ENCODE results near the gene GALNT17. TPM values are rescaled to one million over a fixed set of nuclear protein-coding genes. Genes with fewer than 3 reads are reported as not detected.

The GALNT17 gene
- total RNA-seq, 5 donors from 2014 or later (not counting 1 experiment from before 2014, with no cell fraction given) = 0.09 to 0.20 TPM; not detected in 3

DNA sequence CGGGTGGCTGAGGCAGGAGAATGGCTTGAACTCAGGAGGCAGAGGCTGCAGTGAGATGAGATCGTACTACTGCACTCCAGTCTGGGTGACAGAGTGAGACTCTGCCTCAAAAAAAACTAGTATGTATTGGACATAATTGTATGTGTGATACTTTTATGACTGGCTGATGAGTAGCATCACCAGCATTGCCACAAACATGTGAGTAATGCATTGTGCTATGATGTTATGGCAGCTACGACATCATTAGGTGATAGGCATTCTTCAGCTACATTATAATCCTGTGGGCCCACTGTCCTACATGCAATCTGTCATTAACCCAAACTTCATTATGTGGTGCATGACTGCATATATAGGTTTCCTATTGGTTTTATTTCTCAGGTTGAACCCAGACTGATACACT lies 352.4 kb downstream of the GALNT17 start:
- H3K4me3 Mint-ChIP-seq = no peak overlapping the region
- ATAC-seq (replicated peaks in 1 of 4) = no peak
- Histone ChIP-seq H3K9me3 (no peaks in the 10 kb centered on the region), H3K36me3 (ENCODE audit: control insufficient read depth in 2 of 2, extremely low read depth in 1 of 2, insufficient read depth in 1 of 2, low read length in 1 of 2) (no peaks in the 10 kb centered on the region), H3K27me3 (replicated peaks in 1 of 2; ENCODE audit: control insufficient read depth in 2 of 2, extremely low read depth in 1 of 2, insufficient read depth in 2 of 2, low read length in 1 of 2) (no peaks in the 10 kb centered on the region), H3K27ac (ENCODE audit: low read length) (no peak overlapping the region), H3K4me3 (ENCODE audit: control insufficient read depth in 1 of 2, extremely low read depth in 1 of 2, low read length in 1 of 2) (no peak overlapping the region), H3K4me1 (ENCODE audit: control insufficient read depth in 1 of 2, extremely low read depth in 1 of 2, insufficient read depth in 2 of 2, low read length in 2 of 2) (no peaks in the 10 kb centered on the region)
- no peak for DNase-seq
- no peak overlapping the region for H3K27ac Mint-ChIP-seq
- POLR2A ChIA-PET = no interaction called here
- peaks cover 3 to 11% (median 8%) of the 10 kb centered on the region in 3 donors for H3K9me3 Mint-ChIP-seq
- CTCF ChIA-PET = no interaction called here
- no peaks in the 10 kb centered on the region for H3K36me3 Mint-ChIP-seq
- H3K4me1 Mint-ChIP-seq = no peaks in the 10 kb centered on the region
- no peaks in the 10 kb centered on the region for H3K27me3 Mint-ChIP-seq
- WGBS (ENCODE audit: insufficient coverage) = 92% methylated on average over 2 of the region's 3 CpGs

DNA sequence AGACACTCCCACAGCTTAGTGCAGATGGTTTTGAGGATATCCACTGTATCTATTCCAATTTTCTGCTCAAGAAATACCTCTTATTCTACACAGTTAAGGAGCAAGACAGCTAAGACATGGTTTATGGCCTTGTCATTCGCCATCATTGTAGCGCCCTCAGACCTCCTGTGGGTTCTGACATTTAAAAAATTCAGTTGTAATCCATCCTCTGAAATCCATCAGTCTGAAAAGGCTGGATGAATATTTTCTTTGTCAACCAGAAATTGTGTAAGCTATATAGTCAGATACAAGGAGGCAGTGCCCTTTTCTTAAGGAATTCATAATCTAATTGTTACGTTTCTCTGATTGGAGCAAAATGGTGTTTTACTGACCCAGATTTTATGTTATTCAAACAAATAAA lies 353.6 kb downstream of the GALNT17 start:
- H3K4me1 Mint-ChIP-seq = no peaks in the 10 kb centered on the region
- H3K27me3 Mint-ChIP-seq = no peaks in the 10 kb centered on the region
- no CpG with 5 or more reads among the region's 3 CpGs for WGBS (ENCODE audit: insufficient coverage)
- POLR2A ChIA-PET = no interaction called here
- no peak overlapping the region for H3K4me3 Mint-ChIP-seq
- Histone ChIP-seq H3K9me3 (no peaks in the 10 kb centered on the region), H3K36me3 (ENCODE audit: control insufficient read depth in 2 of 2, extremely low read depth in 1 of 2, insufficient read depth in 1 of 2, low read length in 1 of 2) (no peaks in the 10 kb centered on the region), H3K27ac (ENCODE audit: low read length) (no peak overlapping the region), H3K27me3 (replicated peaks in 1 of 2; ENCODE audit: control insufficient read depth in 2 of 2, extremely low read depth in 1 of 2, insufficient read depth in 2 of 2, low read length in 1 of 2) (no peaks in the 10 kb centered on the region), H3K4me3 (ENCODE audit: control insufficient read depth in 1 of 2, extremely low read depth in 1 of 2, low read length in 1 of 2) (no peak overlapping the region), H3K4me1 (ENCODE audit: control insufficient read depth in 1 of 2, extremely low read depth in 1 of 2, insufficient read depth in 2 of 2, low read length in 2 of 2) (no peaks in the 10 kb centered on the region)
- H3K36me3 Mint-ChIP-seq = no peaks in the 10 kb centered on the region
- ATAC-seq (replicated peaks in 1 of 4) (no peak), DNase-seq (no peak)
- peaks cover 3 to 14% (median 4%) of the 10 kb centered on the region in 3 donors for H3K9me3 Mint-ChIP-seq
- H3K27ac Mint-ChIP-seq = no peak overlapping the region
- CTCF ChIA-PET = no interaction called here

DNA sequence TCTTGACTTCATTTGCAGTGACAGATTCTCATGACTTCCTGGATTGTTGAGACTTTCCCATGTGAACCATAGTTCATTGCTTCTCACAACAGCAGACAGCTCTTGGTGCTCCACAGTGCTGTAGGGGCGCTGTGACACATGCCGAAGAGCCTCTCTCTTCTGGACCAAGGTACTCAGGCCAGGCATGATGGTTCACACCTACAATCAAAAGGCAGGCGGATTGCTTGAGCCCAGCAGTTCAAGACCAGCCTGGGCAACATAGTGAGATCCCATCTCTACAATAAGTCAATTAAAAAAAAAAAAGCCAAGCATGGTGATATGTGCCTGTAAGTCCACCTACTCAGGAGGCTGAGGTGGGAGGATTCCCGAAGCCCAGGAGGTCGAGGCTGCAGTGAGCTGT lies 354.5 kb downstream of the GALNT17 start:
- Histone ChIP-seq H3K27me3 (replicated peaks in 1 of 2; ENCODE audit: control insufficient read depth in 2 of 2, extremely low read depth in 1 of 2, insufficient read depth in 2 of 2, low read length in 1 of 2) (no peaks in the 10 kb centered on the region), H3K4me3 (ENCODE audit: control insufficient read depth in 1 of 2, extremely low read depth in 1 of 2, low read length in 1 of 2) (no peak overlapping the region), H3K4me1 (ENCODE audit: control insufficient read depth in 1 of 2, extremely low read depth in 1 of 2, insufficient read depth in 2 of 2, low read length in 2 of 2) (no peaks in the 10 kb centered on the region), H3K9me3 (no peaks in the 10 kb centered on the region), H3K27ac (ENCODE audit: low read length) (no peak overlapping the region), H3K36me3 (ENCODE audit: control insufficient read depth in 2 of 2, extremely low read depth in 1 of 2, insufficient read depth in 1 of 2, low read length in 1 of 2) (no peaks in the 10 kb centered on the region)
- H3K4me1 Mint-ChIP-seq = no peaks in the 10 kb centered on the region
- no peak overlapping the region for H3K4me3 Mint-ChIP-seq
- peaks cover 3 to 14% (median 4%) of the 10 kb centered on the region in 3 donors for H3K9me3 Mint-ChIP-seq
- no peak overlapping the region for H3K27ac Mint-ChIP-seq
- CTCF ChIA-PET = no interaction called here
- no peaks in the 10 kb centered on the region for H3K27me3 Mint-ChIP-seq
- H3K36me3 Mint-ChIP-seq = no peaks in the 10 kb centered on the region
- ATAC-seq (replicated peaks in 1 of 4) = no peak
- WGBS (ENCODE audit: insufficient coverage) = 68% methylated on average over 3 of the region's 5 CpGs
- DNase-seq = no peak
- POLR2A ChIA-PET = no interaction called here

DNA sequence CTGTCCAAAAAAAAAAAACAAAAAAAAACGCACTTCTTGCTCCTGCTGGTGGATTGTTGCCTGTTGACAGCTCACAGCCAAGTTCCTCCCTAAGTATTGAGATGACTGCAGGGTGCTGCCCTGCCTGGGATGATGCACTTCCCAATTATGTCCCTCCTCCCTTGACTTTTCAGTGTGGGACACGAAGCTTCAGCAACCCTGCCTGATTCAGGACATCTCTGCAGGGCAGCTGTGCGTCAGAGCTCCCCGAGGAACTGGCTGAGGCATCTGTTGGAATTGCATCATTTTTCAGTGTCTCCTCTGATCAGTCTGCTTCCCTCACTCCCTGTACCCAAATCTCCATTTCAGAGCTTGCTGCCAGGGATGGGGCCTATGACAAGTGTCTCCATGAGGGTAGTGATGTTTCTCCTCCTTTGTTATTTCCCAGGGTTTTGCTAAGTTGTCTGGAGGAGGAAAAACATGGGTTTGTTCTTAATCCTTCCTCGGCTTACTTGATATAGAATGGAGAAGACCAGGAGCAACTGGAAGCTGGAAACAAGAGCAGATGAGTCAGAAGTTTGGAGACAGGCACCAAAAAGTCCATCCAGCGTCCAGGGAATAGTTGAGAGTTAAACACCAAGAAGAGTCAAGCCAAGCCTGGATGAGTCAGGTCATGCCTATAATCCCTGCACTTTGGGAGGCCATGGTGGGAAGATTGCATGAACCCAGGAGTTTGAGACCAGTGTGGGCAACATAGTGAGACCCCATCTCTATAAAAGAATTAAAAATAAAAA lies 355.1 kb downstream of the GALNT17 start:
- no peaks in the 10 kb centered on the region for H3K36me3 ChIP-seq (ENCODE audit: control insufficient read depth in 2 of 2, extremely low read depth in 1 of 2, insufficient read depth in 1 of 2, low read length in 1 of 2)
- H3K27ac ChIP-seq (ENCODE audit: low read length) = no peak overlapping the region
- H3K4me1 Mint-ChIP-seq = no peaks in the 10 kb centered on the region
- 57% methylated on average over 2 of the region's 6 CpGs for WGBS (ENCODE audit: insufficient coverage)
- no peaks in the 10 kb centered on the region for H3K27me3 Mint-ChIP-seq
- H3K9me3 Mint-ChIP-seq = peaks cover 3 to 14% (median 4%) of the 10 kb centered on the region in 3 donors
- no peaks in the 10 kb centered on the region for H3K27me3 ChIP-seq (replicated peaks in 1 of 2; ENCODE audit: control insufficient read depth in 2 of 2, extremely low read depth in 1 of 2, insufficient read depth in 2 of 2, low read length in 1 of 2)
- ChIA-PET CTCF (no interaction called here), POLR2A (no interaction called here)
- no peak overlapping the region for H3K27ac Mint-ChIP-seq
- DNase-seq (no peak), ATAC-seq (replicated peaks in 1 of 4) (no peak)
- no peaks in the 10 kb centered on the region for H3K36me3 Mint-ChIP-seq
- H3K4me3 ChIP-seq (ENCODE audit: control insufficient read depth in 1 of 2, extremely low read depth in 1 of 2, low read length in 1 of 2) = no peak overlapping the region
- H3K4me1 ChIP-seq (ENCODE audit: control insufficient read depth in 1 of 2, extremely low read depth in 1 of 2, insufficient read depth in 2 of 2, low read length in 2 of 2) = no peaks in the 10 kb centered on the region
- H3K9me3 ChIP-seq = no peaks in the 10 kb centered on the region
- no peak overlapping the region for H3K4me3 Mint-ChIP-seq

DNA sequence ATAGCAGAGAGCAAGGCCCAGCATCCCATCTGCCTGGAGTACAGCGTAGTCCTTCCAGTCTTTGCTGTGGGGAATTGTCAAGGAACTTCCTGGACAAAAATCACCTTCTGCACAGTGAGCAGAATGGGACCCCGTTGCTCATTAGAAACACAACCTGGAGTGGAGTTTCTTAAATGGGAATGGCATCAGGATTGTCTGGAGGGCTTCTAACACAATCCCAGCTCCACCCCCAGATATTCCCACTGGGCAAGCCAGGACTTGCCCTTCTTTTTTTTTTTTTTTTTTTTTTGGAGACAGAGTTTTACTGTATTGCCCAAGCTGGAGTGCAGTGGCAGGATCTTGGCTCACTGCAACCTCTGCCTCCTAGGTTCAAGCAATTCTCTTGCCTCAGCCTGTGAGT lies 356.4 kb downstream of the GALNT17 start:
- no peak overlapping the region for H3K4me3 Mint-ChIP-seq
- no peaks in the 10 kb centered on the region for H3K27me3 Mint-ChIP-seq
- no peak overlapping the region for H3K27ac Mint-ChIP-seq
- H3K36me3 Mint-ChIP-seq = no peaks in the 10 kb centered on the region
- Histone ChIP-seq H3K36me3 (ENCODE audit: control insufficient read depth in 2 of 2, extremely low read depth in 1 of 2, insufficient read depth in 1 of 2, low read length in 1 of 2) (no peaks in the 10 kb centered on the region), H3K27me3 (replicated peaks in 1 of 2; ENCODE audit: control insufficient read depth in 2 of 2, extremely low read depth in 1 of 2, insufficient read depth in 2 of 2, low read length in 1 of 2) (no peaks in the 10 kb centered on the region), H3K4me1 (ENCODE audit: control insufficient read depth in 1 of 2, extremely low read depth in 1 of 2, insufficient read depth in 2 of 2, low read length in 2 of 2) (no peaks in the 10 kb centered on the region), H3K9me3 (no peaks in the 10 kb centered on the region), H3K4me3 (ENCODE audit: control insufficient read depth in 1 of 2, extremely low read depth in 1 of 2, low read length in 1 of 2) (no peak overlapping the region), H3K27ac (ENCODE audit: low read length) (no peak overlapping the region)
- ATAC-seq (replicated peaks in 1 of 4) (no peak), DNase-seq (no peak)
- peaks cover 3 to 14% (median 10%) of the 10 kb centered on the region in 3 donors for H3K9me3 Mint-ChIP-seq
- WGBS (ENCODE audit: insufficient coverage) = 100% methylated on average over 1 of the region's 2 CpGs
- no peaks in the 10 kb centered on the region for H3K4me1 Mint-ChIP-seq
- ChIA-PET POLR2A (no interaction called here), CTCF (no interaction called here)

DNA sequence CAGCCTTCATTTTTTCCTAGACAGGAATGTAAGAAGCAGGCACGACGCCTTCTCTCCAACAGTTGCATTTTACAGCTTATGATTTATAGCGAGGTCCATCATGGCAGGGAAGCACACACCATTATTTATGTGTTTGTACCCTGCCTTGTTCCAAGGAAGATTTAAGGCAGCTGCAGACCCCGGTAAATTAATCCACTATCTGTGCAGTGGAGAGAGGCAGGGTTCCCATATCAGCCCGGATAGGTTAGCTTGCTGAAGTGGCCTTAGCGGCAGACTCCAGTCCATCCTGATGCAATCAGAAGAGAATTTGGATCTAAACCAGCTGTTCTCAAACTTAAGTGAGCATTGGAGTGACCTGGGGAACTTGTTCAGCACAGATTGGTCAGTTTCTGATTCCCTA lies 359.4 kb downstream of the GALNT17 start:
- DNase-seq (no peak), ATAC-seq (replicated peaks in 1 of 4) (no peak)
- ChIA-PET POLR2A (no interaction called here), CTCF (no interaction called here)
- WGBS (ENCODE audit: insufficient coverage) = 85% methylated on average over 5 of the region's 6 CpGs
- Histone ChIP-seq H3K4me1 (ENCODE audit: control insufficient read depth in 1 of 2, extremely low read depth in 1 of 2, insufficient read depth in 2 of 2, low read length in 2 of 2) (no peaks in the 10 kb centered on the region), H3K9me3 (no peaks in the 10 kb centered on the region), H3K27me3 (replicated peaks in 1 of 2; ENCODE audit: control insufficient read depth in 2 of 2, extremely low read depth in 1 of 2, insufficient read depth in 2 of 2, low read length in 1 of 2) (no peaks in the 10 kb centered on the region), H3K36me3 (ENCODE audit: control insufficient read depth in 2 of 2, extremely low read depth in 1 of 2, insufficient read depth in 1 of 2, low read length in 1 of 2) (no peaks in the 10 kb centered on the region), H3K27ac (ENCODE audit: low read length) (no peak overlapping the region), H3K4me3 (ENCODE audit: control insufficient read depth in 1 of 2, extremely low read depth in 1 of 2, low read length in 1 of 2) (no peak overlapping the region)
- Mint-ChIP-seq H3K27ac (no peak overlapping the region), H3K36me3 (no peaks in the 10 kb centered on the region), H3K9me3 (peaks cover 0 to 10% (median 6%) of the 10 kb centered on the region in 3 donors), H3K4me1 (no peaks in the 10 kb centered on the region), H3K4me3 (no peak overlapping the region), H3K27me3 (no peaks in the 10 kb centered on the region)

DNA sequence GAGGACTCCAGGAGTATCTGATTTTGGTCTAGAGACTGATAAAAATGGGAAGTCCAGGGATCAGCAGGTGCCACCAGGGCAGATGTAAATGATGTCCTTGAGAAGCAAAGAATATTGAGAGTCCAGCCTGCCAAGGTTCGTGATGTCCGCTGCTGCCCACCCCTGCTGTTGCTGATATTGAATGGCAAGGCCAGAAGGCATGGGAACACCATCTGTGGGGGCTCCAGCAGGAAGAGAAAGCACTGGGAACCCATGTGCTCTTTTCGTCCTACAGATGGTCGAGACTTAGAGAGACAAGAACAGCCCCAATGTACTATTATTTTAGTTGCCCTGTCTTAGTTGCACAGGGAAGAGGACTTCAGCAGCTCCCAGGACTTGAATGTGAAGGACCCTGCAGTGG lies 363.9 kb downstream of the GALNT17 start:
- CTCF ChIA-PET = no interaction called here
- Histone ChIP-seq H3K9me3 (no peaks in the 10 kb centered on the region), H3K27ac (ENCODE audit: low read length) (no peak overlapping the region), H3K4me3 (ENCODE audit: control insufficient read depth in 1 of 2, extremely low read depth in 1 of 2, low read length in 1 of 2) (no peak overlapping the region), H3K4me1 (ENCODE audit: control insufficient read depth in 1 of 2, extremely low read depth in 1 of 2, insufficient read depth in 2 of 2, low read length in 2 of 2) (no peaks in the 10 kb centered on the region), H3K36me3 (ENCODE audit: control insufficient read depth in 2 of 2, extremely low read depth in 1 of 2, insufficient read depth in 1 of 2, low read length in 1 of 2) (no peaks in the 10 kb centered on the region), H3K27me3 (replicated peaks in 1 of 2; ENCODE audit: control insufficient read depth in 2 of 2, extremely low read depth in 1 of 2, insufficient read depth in 2 of 2, low read length in 1 of 2) (no peaks in the 10 kb centered on the region)
- Mint-ChIP-seq H3K9me3 (peaks cover 0 to 17% (median 4%) of the 10 kb centered on the region in 3 donors), H3K4me3 (no peak overlapping the region), H3K4me1 (no peaks in the 10 kb centered on the region), H3K27ac (no peak overlapping the region), H3K27me3 (no peaks in the 10 kb centered on the region), H3K36me3 (no peaks in the 10 kb centered on the region)
- POLR2A ChIA-PET = no interaction called here
- no peak for ATAC-seq (replicated peaks in 1 of 4)
- 79% methylated on average over 2 of the region's 4 CpGs for WGBS (ENCODE audit: insufficient coverage)
- DNase-seq = no peak
